ENCODE measurements around the gene MICAL2. TPM values are rescaled to one million over a fixed set of nuclear protein-coding genes. Genes with fewer than 3 reads are reported as not detected.

Gene MICAL2
- total and polyA plus RNA-seq, 2 of the 8 experiments (the other 6 are each of a cell fraction or from before 2014, with no cell fraction given): 1.3 to 4.1 TPM

DNA sequence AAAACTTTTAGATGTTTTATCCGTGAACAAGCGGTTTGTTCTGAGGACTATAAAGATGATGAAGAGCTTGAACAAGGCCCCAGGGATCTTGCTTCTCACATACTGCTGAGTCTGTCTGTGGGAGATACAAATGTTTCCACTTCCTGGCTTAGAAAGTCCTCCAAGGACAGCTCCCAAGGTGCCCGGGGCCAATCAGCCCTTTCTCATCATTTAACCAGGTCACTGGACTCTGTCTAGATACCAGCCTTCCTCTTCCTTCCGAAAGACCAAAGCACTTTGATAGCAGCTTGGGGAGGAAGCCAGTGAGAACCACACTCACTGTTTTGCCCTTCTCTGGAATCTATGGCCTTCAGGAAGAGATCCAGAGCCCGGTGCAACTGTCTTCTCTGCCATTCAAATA lies 4.3 kb upstream of the MICAL2 start:
- Histone ChIP-seq H2BK15ac (ENCODE audit: low read length) (no peak overlapping the region), H3K4me1 (replicated peaks in 1 of 4; ENCODE audit: control insufficient read depth in 3 of 4, insufficient read depth in 4 of 4, low read length in 3 of 4) (peaks cover 7 to 21% (median 10%) of the 10 kb centered on the region in 4 experiments), H3K79me1 (ENCODE audit: low read depth, low read length) (no peaks in the 10 kb centered on the region), H2AK5ac (ENCODE audit: low read depth, low read length) (no peak overlapping the region), H2BK5ac (ENCODE audit: low read depth, low read length) (no peak overlapping the region), H4K8ac (ENCODE audit: extremely low read depth, insufficient read depth, low read length) (no peak overlapping the region), H3K23ac (ENCODE audit: insufficient read length) (no peak overlapping the region), H2BK12ac (ENCODE audit: low read depth, low read length) (no peak overlapping the region), H3K4me2 (ENCODE audit: insufficient read depth in 1 of 2, low read depth in 2 of 2, low read length in 2 of 2) (no peak overlapping the region), H3K9me3 (ENCODE audit: insufficient read depth in 2 of 2, low read depth in 1 of 2, low read length in 1 of 2) (no peaks in the 10 kb centered on the region), H4K5ac (ENCODE audit: insufficient read length, low read depth, low read length) (no peak overlapping the region), H3K56ac (replicated peaks; ENCODE audit: insufficient read length, low read depth, low read length) (no peak overlapping the region), H3K9ac (replicated peaks in 1 of 4; ENCODE audit: extremely low read depth in 1 of 4, low read depth in 3 of 4, low read length in 3 of 4) (no peak overlapping the region), H3K27me3 (replicated peaks in 1 of 4; ENCODE audit: control insufficient read depth in 3 of 4, extremely low read depth in 1 of 4, insufficient read depth in 3 of 4, low read length in 3 of 4) (peaks cover 0 to 19% (median 18%) of the 10 kb centered on the region in 4 experiments; a peak in 5 of 7 replicates), H2BK20ac (ENCODE audit: low read length) (no peak overlapping the region), H2BK120ac (replicated peaks; ENCODE audit: low read depth, low read length) (no peak overlapping the region), H3K23me2 (ENCODE audit: low read depth, low read length) (peaks cover 10% of the 10 kb centered on the region), H3K36me3 (ENCODE audit: control insufficient read depth in 2 of 4, insufficient read depth in 4 of 4, low read length in 3 of 4) (no peaks in the 10 kb centered on the region), H3K4ac (replicated peaks; ENCODE audit: insufficient read length, low read depth, low read length) (no peak overlapping the region), H3K14ac (ENCODE audit: insufficient read length) (no peak overlapping the region), H3K4me3 (ENCODE audit: extremely low read depth in 1 of 4, insufficient read depth in 2 of 4, low read depth in 3 of 4, low read length in 4 of 4) (no peak overlapping the region), H2AFZ (ENCODE audit: low read length) (no peak overlapping the region), H3K18ac (ENCODE audit: extremely low read depth, low read length) (no peak overlapping the region), H3K79me2 (ENCODE audit: control insufficient read depth in 1 of 2, insufficient read depth in 2 of 2, low read length in 2 of 2) (no peaks in the 10 kb centered on the region), H3K27ac (ENCODE audit: low read depth, low read length) (no peak overlapping the region), H4K91ac (replicated peaks; ENCODE audit: insufficient read length, low read length) (no peak overlapping the region), H4K20me1 (replicated peaks in 1 of 2; ENCODE audit: control insufficient read depth in 1 of 2, insufficient read depth in 2 of 2, low read length in 2 of 2) (peaks cover 0 to 1% of the 10 kb centered on the region in 2 experiments)
- WGBS, 2 experiments (ENCODE audit: extremely low coverage in 1 of 2, insufficient coverage in 1 of 2, insufficient read length in 1 of 2, insufficient replicate concordance in 2 of 2, low coverage in 1 of 2, low lambda C conversion rate in 2 of 2, missing lambda C conversion rate in 1 of 2): 79% methylated on average over 5 of the region's 5 CpGs; no CpG with 5 or more reads in 1 of the 2 experiments
- DNase-seq (ENCODE audit: low read depth in 1 of 2, low spot score in 2 of 2) (no peak), FAIRE-seq (no peak)
- POLR2A ChIA-PET (ENCODE audit: partially characterized antibody): no interaction called here
- TF ChIP-seq SP1 (IDR thresholded peaks at IDR 0.05; ENCODE audit: low read depth, low read length): no peak
- TF ChIP-seq TBP (IDR thresholded peaks at IDR 0.05; ENCODE audit: low read depth, low read length): no peak
- no peak for TF ChIP-seq MAFK (IDR thresholded peaks at IDR 0.05; ENCODE audit: low read depth, low read length)
- TF ChIP-seq TCF12 (IDR thresholded peaks at IDR 0.05; ENCODE audit: low read depth, low read length): no peak
- TF ChIP-seq NANOG (IDR thresholded peaks at IDR 0.05; ENCODE audit: insufficient read depth, low read depth, low read length, poor library complexity, severe bottlenecking): no peak
- no peak for TF ChIP-seq TEAD4 (IDR thresholded peaks at IDR 0.05; ENCODE audit: low read depth, low read length)
- TF ChIP-seq EGR1 (IDR thresholded peaks at IDR 0.05; ENCODE audit: borderline replicate concordance, low read depth, low read length): no peak
- no peak for TF ChIP-seq RBBP5 (IDR thresholded peaks at IDR 0.05; ENCODE audit: borderline replicate concordance, low read depth, low read length)
- TF ChIP-seq SAP30 (IDR thresholded peaks at IDR 0.05; ENCODE audit: insufficient read depth, insufficient replicate concordance, low read length): no peak
- TF ChIP-seq, protein P1, sequence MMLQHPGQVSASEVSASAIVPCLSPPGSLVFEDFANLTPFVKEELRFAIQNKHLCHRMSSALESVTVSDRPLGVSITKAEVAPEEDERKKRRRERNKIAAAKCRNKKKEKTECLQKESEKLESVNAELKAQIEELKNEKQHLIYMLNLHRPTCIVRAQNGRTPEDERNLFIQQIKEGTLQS (IDR thresholded peaks at IDR 0.05; ENCODE audit: insufficient read depth, low read depth, low read length): no peak
- CTCF ChIA-PET (ENCODE audit: partially characterized antibody): interaction anchor here (1.0 to 1.4 kb wide), 3 partner anchors 12 to 15 kb away, joined by 3 to 4 read pairs (median 3); no protein-coding TSS in a partner anchor

All from H1 (cell line).